HG03469 (cell line): ENCODE data around the gene DSCAML1.

Experiments used
- ATAC-seq: cut with Tn5 transposase; IDR thresholded peaks from one replicate; pipeline ENCODE4 v1.9.1; 2021; ENCODE audit warnings: mild to moderate bottlenecking, moderate library complexity, moderate number of reproducible peaks; ENCODE audit not compliant: unreplicated experiment

Gene DSCAML1

DNA sequence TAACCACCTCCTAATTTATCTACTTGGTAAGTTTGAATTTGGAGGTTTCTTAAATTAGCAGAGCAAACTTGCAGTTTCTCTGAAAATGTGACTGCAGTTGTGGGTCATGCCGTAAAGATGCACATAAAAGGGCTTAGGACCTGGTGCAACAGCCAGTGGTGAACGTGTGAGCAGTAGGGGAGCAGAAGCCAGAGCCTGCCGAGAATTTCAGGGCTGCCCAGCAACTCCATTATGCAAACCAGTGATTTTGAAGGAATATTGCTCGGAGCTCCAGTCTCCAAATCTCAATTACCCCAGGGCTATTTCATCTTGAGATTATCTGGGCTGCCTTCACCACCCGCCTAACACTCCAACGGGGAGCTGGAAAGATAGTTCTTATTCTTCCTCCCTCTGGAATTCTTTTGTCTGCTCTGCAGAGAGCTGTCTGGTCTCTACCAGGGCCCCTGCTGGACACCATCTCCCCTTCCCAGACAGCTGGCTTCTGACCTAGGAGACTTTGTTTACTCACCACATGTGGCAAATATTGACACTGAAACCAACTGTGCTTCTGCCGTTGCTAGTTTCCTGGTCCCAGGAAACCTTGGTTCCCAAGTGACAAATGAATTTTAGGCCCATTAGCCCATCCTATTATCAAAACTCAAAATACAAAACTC, 93.9 kb downstream of the DSCAML1 start:
- ATAC-seq: no peak

DNA sequence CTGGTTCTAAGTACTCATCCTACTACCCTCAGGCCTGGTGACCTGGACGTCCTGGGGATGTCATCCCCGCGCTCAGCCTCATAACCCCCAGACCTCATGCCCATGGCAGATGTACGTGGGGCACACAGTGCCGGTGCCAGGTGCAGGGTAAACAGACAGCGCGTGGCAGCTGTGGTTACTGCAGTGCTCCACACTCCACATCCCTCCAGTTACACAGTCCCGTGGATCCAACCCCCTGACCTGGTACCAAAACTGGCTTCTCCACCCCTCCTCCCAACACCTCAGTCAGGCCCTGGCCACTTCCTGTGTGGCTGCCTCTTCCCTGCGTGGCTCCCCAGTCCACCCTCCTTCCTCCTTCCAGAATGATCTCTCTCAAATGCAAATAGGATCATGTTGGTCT, 95.2 kb downstream of the DSCAML1 start:
- no peak for ATAC-seq

GRCh38 chr11:117700551-117700950, 96.5 kb downstream of the DSCAML1 start:
- ATAC-seq: no peak

DNA sequence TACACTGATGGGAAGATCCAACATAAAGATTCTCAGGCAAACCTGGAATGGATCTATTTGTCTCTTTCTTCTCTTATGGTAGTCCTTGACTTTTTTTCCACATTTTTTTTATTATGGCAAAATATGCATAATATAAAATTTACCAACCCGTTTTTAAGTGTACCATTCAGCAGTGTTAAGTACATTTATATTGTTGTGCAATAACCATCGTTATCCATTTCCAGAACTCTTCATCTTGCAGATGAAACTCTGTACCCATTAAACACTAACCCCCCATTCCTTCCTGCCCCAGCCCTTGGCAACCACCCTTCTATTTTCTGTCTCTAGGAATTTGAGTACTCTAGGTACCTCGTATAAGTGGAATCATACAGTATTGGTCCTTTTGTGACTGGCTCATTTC, 99.7 kb downstream of the DSCAML1 start:
- ATAC-seq: no peak

DNA sequence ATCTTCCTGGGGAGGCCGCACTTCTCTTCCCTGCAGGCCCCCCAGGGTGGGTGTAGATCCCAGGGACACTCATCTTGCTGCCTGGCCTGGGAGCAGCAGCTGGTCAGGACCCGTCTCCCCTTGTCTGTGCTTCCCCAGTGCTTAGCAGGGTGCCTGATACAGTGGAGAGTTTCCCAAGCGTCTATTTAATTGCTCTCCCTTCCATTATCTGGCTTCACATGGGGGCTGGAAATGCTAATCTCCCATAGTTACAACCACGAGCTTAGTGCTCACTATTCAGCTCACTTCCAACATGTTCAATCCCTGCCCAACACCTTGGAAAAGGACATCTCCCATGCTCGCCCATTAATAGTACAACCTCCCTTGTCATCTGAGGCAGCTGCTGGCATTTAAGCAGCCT, 100.5 kb downstream of the DSCAML1 start:
- ATAC-seq: no peak

DNA sequence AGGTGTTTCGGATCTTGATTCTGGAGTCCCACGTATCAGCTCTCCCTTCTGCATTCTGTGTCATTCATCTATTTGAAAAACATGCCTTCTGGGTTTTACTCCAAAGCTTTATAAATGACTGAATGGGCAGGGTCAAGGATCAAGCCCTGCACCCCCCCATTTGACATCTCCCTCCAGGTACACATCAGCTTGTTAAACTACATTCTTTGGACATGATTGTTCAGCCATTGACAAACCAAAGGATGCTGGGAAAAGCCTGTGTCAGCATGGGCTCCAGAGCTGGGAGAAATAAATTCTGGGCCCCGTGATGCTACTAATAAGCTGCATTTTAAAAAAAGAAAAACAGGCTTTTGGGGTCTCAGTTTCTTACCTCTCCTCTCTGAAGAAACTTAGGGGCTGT, 103.7 kb downstream of the DSCAML1 start:
- ATAC-seq: no peak

DNA sequence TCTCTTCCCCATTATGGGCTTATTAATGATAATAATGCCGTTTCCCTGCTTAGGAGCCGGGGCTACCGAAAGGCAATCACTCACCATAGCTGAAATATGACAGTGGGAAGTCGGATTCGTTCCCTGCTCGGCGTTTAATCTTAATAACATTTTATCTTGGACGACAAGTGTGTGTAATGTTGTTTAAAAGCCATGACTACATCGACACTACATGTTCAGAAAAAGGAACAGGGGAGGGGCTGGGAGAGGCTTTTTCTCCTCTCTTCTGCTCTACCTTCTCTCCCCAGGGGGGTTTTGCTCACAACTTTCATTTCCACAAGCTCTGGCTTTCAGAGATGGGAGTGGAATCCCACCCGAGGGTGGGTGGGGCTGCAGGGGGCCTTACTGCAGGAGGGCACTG, 105.5 kb downstream of the DSCAML1 start:
- ATAC-seq: no peak

- no peak for ATAC-seq
These were observed 105.8 kb downstream of the DSCAML1 start for GRCh38 chr11:117691218-117691514.

- no peak for ATAC-seq
These were observed 106.4 kb downstream of the DSCAML1 start for GRCh38 chr11:117690484-117691217.

DNA sequence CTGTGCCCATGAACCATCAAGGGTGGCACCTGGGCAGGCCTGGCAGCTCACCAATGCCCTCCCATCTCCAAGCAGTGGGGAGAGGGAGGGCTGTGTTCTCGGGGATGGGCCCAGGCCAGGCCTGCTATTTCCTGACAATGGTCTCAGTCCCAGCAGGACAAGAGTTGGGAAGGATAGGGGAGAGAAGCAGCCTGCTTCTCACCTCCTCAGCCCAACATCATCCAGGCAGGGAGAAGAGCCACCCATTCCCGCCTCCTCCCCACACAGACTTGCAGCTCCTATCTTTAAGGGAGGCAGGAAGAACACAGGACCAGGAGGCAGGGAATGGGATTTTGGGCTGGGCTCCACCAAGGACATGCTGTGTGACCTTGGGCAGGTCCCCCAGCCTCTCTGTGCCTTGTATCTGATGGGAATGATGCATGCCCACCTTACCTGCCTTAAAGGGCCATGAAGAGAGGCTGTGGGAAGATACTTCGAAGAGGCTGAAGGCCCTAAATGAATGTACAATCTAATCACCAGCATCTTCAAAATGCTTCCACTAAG, 108.7 kb downstream of the DSCAML1 start:
- no peak for ATAC-seq

DNA sequence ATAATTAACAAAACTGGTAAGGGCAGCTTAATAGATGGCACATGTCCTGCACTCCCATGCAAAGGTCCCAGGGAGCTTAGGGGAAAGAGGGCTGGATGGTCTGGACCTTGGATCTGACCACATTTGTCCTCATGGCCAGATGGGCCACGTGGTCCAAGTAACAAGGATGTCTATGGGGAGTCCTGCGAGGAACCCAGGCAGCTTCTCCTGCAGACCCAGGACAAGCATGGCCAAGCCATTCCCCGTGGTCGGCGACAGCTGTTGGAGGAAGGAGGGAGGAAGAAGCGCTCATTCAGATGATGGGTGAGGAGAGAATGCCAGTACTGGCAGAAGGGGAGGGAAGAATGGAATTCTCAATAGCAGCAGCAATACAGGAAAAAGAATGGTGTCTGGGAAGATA, 109.2 kb downstream of the DSCAML1 start:
- ATAC-seq: no peak

GRCh38 chr11:117686711-117687110, 110.3 kb downstream of the DSCAML1 start:
- ATAC-seq: no peak

- ATAC-seq: no peak
These were observed 111.5 kb downstream of the DSCAML1 start for GRCh38 chr11:117685566-117685965.

GRCh38 chr11:117684731-117685130, 112.3 kb downstream of the DSCAML1 start:
- no peak for ATAC-seq

DNA sequence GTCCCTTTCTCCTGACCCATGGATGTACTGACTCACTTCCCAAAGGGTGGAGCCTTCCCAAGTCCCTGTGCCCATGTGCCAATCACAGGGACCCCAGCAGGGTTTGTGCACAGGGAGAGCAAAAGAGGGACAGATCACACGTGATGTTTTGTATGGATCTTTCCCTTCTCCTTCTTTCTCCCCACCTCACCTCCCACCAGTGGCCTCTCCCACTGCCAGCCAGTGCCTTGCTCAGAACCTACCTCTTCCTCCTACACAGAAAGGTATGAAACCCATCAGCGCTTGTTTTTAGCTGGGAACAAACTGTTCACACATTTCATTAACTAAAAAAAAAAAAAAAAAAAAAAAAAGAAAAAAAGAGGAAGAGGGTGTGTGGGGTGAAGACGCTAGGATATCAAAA, 112.9 kb downstream of the DSCAML1 start:
- no peak for ATAC-seq

GRCh38 chr11:117681438-117681837, 115.6 kb downstream of the DSCAML1 start:
- ATAC-seq: no peak

- ATAC-seq: no peak
These were observed 117.6 kb downstream of the DSCAML1 start for GRCh38 chr11:117679461-117679860.

DNA sequence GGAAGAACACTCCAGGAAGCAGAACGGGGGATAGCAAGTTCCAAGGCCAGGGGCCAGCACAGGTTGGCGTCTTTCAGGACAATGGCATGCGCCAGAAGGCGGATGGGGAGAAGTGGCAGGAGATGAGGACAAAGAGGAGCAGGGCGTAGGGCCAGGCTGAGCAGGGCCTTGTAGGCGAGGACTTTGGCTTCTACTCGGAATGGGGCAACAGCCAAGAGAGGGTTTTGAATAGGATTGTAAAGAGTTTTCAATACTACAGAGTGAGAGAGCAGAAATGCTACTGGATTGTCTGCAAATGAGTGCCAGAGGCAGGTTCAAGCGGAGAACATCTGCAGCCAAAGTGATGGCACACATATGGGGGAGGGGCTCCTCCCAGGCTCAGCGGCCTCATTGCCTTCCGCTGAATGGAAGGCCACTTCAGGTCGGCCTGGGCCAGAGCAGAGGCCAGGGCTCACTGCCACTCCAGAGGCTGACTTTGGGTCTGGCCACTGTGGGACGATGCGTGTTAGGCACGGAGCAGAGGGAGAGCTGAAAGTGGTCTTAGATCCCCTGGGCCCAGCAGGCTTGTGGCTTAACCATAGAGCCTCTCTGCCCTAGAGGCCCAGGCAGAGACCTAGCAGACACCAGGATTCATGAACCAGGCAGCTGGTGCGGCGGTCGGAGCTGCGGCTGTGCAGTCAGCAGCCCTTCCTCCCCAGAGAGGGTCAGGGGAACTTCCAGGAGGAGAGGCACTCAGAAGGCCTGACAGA, 118.2 kb downstream of the DSCAML1 start:
- no peak for ATAC-seq

- ATAC-seq: no peak
These were observed 119.2 kb downstream of the DSCAML1 start for GRCh38 chr11:117677729-117678310.

- ATAC-seq: no peak
These were observed 120.5 kb downstream of the DSCAML1 start for GRCh38 chr11:117676501-117676900.

DNA sequence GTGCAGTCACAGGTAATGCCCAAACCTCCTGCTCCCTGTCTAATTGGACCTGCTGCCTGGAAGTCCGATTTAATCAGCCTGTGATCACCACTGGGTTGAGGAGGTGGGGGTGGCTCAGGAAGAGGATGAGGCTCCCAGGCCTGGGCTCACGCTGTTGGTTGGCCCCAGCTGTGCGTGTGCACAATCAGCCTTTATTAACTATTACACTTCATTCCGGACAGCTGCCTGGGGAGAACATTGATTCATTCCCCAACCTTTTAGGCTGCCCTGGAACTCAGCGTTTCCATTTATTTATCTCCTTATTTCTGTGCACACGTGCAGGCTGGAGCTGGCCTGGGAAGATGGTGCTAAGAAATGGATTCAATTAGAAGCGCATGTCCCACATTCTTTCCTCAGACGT, 123.4 kb downstream of the DSCAML1 start:
- ATAC-seq: no peak

DNA sequence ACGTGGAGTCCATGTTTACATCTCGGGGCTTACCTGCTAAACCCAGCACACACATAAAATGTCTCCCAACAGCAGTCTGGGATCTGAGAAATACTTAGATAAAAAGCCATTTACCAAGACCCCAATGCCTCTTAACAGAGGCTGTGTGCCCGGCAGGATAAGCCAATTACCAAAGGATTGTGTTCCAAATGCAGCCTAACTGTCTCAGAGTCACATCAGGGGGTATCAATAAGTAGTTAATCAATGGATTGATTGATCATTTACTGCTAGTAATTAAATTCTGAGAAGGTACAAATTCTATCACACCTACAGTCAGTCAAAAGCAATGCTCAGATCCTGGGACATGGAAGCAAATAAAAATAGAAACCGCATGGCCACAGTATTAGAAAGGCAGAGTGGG, 125.6 kb downstream of the DSCAML1 start:
- ATAC-seq: no peak
